HG02840 (cell line): ENCODE data around the gene SMAD4.

Experiments used
- ATAC-seq: cut with Tn5 transposase; IDR thresholded peaks from one replicate; pipeline ENCODE4 v1.9.1; 2021; ENCODE audit warnings: mild to moderate bottlenecking, moderate library complexity, moderate number of reproducible peaks; ENCODE audit not compliant: unreplicated experiment, low FRiP score

Gene SMAD4

DNA sequence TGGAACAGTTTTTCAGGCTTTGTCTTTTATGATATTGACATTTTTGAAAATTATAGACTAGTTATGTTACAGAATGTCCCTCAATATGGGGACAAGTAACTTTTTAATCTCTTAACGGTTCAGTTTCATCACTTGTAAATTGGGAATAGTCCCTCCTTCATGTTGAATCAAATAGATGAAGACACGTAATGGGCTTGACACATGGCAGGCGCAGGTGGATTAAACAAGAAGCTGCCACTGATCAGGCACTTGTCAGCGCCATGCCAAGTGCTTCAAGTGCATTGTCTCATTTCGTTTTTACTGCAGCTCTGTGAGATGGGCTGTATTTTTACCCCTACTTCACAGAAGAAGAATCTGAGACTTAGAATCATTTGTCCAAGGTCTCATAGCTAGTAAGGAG is 9.5 kb upstream of the SMAD4 start:
- ATAC-seq, result no peak

DNA sequence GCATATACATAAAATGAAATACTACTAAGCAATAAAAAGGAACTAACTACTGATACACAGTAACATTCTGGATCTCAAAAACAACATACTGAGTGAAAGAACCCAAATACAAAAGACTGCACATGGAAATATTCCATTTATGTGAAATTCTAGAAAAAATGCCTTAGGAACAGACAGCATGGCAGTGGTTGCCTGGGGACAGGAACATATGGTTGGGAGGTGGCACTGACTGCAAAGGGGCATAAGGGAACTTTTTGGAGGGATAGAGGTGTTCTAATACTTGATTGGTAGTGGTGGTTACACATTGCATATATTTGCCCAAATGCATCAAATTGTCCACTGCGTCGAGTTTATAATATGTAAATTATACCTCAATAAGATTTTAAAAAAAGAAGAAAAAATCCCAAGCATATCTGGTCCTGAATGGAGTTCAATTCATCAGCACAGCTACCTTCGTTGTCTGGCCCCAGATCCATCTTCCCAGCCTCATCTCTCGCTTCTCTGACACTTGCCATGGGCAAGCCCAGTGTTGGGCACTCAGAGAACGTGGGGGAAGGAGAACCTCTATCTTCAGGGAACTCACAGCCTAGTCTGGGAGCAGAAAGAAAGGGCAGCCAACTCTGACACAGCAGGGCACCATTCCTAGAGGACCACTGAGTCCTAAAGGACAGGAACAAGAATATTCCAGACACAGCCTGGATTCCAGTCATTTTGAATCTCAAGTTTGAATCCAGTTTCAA is 8.6 kb upstream of the SMAD4 start:
- ATAC-seq, result no peak

DNA sequence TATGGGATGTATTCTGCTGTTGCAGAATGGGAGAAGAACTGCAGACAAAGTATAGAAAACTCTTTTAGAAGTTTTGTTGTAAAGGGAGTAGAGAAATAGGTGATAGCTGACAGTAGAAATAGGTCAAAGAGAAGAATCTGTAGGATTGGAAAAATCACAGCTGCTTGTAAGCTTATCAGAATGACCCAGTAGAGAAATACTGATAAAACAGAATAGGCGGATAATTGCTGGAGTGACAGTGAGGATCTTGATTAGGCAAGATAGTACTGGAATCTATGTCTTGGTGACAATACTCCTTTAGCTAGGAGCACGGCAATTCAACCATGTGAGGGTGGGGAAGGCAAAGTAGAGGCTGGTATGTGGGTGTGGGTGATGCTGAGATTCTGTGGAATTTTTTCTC is 4.5 kb upstream of the SMAD4 start:
- ATAC-seq, result no peak

DNA sequence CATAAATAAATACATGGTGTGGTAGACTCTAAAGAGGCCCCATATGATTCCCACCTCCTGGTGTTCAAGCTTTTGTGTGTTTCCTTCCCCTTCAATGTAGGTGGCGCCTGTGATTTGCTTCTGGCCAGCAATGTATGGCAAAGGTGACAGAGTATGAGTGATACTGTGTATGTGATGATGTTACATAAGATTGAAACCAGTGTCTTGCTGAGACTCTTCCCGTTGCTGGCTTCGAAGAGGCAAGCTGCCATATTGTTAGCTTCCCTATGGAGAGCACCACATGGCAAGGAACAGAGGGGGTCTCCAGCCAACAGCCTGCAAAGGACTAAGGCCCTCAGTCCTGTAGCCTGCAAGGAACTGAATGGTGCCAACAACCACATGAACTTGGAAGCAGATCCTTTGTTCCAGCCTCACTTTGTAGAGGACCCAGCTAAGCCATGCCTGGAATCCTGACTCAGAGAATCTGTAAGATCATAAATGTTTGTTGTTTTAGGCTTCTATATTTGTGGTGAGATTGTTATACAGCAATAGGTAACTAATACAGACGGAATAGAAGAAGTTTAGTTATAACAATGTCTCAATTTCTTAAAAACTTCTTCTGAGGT is 1.7 kb upstream of the SMAD4 start:
- no peak for ATAC-seq

DNA sequence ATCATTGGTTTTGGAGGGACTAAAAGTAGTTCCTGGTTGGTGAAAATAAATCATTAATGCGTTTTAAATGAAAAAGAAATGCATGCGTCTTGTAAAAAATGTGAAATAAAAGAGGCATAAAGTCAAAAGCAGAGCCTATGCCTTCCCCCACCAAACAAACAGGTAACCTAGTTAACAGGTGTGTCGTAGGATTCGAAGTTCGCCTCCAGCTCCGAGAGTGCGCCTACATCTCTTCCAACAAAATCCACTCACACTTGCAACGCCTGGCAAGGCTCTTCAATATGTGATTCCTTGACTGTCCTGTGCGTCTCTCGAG is 677 bp upstream of the SMAD4 start:
- ATAC-seq, result no peak

DNA sequence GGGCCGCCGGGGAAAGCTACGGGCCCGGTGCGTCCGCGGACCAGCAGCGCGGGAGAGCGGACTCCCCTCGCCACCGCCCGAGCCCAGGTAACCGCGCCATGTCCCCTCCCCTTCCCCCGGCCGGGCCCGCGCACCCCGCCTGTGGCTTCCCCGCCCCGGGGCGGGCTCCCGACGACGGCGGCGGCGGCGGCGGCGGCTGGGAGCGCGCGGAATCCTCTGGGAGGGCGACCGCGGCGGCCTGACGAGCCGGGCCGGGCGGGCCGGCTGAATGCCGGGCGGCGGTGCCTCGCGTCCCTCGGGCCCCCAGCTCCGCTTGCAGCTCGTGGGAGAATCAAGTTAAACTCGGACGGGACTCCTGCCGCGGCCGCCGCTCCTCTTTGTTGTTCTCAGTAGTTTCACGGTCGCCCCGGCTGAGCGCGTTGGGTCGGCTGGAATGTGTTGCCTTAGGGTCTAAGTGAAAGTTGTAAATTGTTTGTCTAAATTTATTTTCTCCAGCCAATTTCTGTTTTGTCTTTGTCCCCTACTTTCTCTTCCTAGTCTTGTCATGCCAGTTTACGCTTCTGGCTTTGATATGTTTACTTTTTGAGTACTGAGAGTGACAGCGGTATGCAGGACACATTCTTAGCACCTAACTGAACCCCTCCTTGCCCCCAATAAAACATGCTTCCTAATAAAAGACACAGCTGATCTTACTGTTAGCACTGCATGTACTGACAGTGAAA is 685 bp downstream of the SMAD4 start:
- peak; percentile 58 for ATAC-seq

DNA sequence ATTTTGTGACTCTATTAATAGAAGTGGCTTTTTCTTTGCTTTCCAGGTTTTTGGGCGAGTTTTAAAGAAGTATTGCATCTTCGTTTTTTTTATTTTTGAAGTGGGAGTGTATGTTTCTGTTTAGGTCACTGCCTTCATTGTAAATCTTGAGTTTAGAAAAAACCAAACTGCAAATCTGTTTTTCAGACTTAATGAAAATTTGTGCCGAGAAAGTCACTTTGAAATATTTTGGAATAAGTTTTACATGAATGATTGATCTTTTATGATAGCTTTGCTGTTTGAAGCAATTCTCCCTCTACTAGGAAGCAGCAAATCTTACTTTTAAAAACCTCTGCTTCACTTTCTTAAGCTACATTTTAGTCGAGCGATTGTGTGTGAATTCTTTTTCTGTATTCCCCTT is 2.2 kb downstream of the SMAD4 start:
- ATAC-seq, result no peak

DNA sequence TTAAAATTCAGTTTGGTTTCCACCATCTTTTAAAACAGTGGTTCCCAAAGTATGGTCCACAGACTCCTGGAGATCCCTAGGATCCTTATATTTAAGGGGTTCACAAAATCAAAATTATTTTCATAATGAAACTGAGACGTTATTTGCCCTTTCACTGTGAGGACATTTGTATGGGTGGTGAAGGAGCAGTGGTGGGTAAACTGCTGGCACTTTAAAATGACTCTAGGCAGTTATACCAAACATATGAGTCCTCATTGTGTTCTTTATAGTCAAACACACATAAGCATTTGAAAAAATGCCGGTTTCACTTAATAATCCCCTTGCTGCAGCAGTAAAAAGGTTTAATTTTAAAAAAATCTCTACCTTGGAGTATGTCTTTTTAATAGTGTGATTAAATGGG is 7.2 kb downstream of the SMAD4 start:
- no peak for ATAC-seq

DNA sequence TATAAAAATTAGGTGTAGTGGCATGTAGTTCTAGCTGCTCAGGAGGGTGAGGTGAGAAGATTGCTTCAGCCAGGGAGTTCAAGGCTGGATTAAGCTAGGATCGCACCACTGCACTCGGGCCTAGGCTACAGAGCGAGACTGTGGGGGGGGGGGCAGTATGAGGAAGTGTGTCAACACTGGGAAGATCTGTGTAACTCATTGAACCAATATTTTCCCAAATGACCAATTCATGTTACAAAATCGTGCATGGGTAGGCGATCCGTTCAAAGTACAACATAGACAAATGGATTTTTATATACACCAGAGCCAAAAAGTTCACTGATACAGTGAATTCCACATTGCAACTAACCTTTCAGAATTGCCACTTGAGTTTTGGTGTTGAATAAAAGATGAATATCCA is 8.1 kb downstream of the SMAD4 start:
- ATAC-seq, result no peak

DNA sequence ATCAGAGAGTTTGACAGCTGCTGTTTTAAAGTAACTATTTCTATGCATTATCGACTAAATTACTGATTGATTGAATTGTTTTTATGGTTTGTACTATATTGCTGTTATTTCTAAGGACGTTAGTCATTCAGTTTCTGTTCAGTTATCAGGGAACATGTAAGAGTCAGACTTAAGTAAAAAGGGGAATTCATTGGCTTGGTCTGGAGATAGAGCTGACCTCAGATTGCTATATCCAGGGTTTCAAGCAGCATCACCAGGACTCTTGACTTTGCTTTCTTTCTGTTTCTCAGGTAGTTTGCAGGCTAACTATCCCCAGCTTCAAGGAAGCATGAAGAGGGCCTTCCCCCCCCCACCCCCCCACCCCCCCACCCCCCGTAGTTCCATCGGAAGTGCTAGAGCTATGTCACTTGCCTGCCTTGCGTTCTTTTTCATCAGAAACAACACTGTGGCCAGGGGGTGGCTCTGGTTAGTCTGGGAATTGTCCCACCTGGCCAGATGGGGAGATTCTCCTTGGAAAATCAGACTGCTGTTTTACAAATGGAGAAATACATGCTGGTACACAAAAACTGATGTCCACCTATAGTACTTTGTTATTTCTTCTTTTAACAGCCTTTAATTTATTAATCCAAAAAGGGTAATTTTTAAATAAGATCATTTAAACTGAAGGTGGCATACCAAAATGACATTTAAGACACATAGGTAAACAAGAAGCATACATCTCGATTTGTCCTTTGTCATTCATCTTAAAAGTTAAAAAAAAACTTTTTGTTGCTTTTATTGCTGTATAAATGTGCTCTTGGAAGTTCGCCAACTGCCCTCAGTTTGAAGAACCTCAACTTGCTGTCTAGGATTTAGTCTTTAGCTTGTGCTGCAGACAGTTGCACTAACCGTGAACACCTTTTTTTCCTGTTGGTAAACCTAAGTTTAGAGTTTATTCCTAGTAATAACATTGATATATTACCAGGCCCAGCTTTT is 9.4 kb downstream of the SMAD4 start:
- ATAC-seq, result no peak

DNA sequence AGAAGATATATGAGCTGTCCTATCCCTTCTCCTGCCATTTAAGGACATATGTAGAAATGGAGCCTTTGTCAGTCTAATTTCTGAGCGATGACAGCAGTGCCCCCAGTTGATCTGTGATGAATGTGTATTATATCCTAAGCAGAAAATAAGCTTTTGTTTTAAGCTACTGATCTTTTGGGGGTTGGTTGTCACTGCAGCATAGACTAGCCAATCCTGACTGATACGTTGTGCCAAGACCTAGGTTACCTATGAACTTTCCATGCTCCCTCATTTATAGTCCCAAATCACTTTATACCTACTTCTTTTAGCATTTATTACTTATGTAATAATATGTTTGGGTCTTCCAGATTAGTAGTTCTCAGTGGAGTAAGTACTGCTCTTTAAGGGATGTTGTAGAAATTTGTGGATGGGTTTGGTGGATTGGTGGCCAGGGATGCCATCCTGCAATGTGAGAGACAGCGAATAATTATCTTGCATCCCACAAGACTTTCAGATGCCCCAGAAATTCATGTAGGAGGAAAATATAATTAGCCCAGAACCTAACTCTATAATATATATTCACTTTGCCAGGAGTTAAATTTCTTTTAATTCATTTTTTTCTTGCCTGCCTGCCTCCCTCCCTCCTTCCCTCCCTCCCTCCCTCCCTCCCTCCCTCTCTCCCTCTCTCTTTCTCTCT is 11.8 kb downstream of the SMAD4 start:
- no peak for ATAC-seq

DNA sequence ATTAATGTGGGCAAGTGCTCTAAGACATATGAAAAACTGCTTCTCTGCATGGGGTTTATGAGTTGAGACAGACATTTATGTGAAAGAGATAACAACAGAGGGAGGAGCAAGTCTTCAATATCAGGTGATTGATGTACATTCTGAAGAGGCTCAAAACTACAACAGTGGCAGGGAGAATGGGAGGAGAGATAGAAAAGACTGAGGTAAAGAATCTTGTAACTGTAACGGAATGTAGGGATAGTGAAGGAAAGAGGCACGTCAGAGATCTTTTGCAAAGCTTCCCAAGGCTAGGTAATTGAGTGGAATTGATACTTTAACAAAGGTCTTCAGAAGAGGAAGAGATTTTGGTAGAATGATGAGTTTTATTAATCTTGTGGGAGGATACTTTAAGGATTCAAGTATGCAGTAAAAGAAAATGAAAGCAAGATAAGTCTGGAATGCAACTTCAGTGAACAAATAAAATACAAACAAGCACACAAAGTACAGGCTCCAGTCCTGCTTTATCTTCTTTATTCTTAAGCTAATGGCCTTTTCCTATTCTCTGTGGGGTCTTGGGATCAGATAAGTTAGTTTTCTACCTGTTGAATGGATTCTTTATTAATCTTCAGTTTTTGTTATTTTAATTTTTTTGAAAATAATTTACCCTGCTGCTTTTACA is 15.0 kb downstream of the SMAD4 start:
- no peak for ATAC-seq

DNA sequence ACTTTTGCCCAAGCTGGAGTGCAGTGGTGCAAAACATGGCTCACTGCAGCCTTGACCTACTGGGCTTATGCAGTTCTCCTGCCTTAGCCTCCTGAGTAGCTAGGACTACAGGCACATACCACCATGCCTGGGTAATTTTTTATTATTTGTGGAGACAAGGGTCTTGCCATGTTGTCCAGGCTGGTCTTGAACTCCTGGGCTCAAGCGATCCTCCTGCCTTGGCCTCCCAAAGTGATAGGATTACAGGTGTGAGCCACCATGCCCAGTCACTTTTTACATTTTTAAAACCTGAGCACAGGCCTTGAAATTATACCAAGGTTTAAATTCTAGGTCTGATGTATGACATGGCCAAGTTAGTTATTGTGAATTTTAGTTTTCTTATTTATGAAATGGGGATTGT is 18.2 kb downstream of the SMAD4 start:
- ATAC-seq, result no peak

DNA sequence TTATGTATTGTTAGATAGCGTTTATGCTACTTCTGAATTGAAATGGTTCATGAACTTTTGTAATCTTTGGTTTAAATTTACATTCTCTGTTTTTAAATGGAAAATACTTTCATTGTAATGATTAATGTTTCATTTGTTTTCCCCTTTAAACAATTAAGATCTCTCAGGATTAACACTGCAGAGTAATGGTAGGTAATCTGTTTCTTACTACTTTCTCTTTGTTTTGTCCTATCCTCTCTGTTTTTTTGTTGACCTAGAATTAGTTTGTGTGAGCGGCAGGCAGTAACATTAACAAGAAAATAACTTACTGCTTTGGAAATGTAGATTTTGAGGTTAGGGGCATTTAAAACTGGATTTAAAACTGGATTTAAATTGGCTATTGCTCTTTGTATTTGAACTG is 19.1 kb downstream of the SMAD4 start:
- ATAC-seq, result no peak

DNA sequence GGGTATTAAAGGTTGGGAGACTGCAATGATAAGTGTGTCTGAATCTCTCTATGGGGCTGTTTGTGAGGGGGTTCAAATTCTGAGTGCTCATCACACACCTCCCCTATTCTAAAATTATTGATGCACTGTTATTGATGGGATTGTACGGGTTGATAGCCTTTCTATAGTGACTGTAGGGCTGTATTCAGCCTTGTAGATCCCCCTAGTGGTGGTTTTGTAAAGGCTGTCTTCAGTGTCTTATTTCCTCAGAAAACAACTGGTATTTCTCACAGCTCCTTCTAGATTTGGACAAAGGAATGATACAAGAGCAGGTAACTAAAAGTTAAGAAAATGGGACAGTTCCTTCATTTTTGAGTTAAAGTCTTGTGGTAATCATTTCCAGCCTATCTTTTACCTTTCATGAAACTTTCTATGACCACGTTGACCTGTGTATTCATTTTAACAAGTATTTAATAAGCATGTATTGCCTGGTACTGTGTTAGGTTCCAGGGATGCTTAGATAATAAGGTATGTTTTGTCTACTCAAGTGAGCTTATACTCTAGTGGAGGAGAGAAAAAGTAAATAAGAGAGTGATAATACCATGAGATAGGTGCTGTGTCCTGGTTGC is 21.2 kb downstream of the SMAD4 start:
- ATAC-seq, result no peak

DNA sequence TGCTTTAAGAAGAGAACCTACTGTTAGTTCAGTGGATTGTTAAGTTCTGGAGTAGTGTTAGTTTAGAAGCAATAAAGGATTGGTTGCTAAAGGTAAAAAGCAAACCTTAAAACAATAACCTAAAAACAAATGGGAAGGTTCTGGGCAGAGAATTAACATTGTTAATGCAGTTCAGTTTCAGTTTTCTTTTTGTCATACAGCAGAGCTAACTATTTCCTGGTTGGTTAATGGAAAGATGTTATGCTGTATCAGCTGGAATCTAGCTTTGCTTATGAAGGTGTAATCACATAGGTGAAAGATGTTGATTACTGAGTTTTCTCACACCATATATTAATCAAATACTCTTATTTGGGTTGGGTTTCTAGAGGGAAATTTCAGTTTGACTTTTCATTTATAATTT is 23.8 kb downstream of the SMAD4 start:
- ATAC-seq, result no peak

DNA sequence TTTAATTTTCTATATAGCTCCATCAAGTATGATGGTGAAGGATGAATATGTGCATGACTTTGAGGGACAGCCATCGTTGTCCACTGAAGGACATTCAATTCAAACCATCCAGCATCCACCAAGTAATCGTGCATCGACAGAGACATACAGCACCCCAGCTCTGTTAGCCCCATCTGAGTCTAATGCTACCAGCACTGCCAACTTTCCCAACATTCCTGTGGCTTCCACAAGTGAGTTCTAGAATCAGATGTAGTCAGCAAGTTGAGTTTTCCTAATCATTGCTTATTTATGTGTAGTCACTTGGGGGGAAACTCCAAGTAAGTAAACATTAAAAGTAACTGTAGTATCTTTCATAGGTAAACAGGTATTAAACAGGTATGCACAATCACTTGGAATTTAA is 24.8 kb downstream of the SMAD4 start:
- no peak for ATAC-seq

DNA sequence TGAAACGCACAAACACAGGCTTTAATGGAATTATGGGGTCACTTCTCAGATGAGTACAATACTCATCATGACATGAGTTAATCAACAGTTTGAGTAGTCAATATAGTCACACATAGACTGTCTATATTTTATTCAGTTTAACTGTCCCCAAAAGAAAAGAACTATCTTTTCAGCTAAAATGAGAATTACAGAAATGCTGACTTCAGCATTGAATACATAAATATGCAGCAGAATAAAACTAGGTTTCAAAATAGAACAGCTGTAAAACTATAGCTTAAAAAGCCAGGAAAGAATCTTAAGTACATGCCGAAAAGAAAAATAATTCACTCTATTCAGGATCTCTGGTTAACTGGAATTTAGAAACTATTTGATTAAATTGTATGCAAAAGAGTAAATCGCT is 30.0 kb downstream of the SMAD4 start:
- no peak for ATAC-seq

DNA sequence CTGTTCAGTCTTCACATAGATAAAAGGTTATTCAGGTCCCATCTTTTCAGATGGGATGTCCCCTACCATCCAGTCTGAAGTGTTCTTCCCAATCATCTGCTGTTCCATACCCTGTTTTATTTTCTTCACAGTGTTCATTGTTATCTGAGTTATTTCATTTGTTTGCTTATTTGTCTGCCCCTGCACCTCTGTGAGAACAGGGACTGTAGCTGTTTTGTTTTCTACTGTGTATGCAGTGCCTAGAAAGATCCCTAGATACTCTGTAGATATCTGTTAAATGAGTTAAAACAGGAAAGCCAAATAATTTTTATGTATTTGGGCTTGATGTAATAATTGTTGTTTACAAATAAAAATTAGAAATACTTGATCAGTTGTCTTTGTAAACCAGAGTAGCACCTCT is 34.2 kb downstream of the SMAD4 start:
- ATAC-seq, result no peak
